HepG2 (cell line): Measurements from ENCODE around the gene LCN2.

Experiments
- TCF7L2 ChIP-seq: IDR thresholded peaks from 2 replicates; pipeline ENCODE4 v1.6.1; 2011; ENCODE audit warnings: mild to moderate bottlenecking, low read depth, low read length, moderate library complexity
- ZNF782 ChIP-seq: sonication (generic); formaldehyde crosslinking; IDR thresholded peaks from 2 replicates; pipeline ENCODE4 v1.4.0; 2020; ENCODE audit warnings: missing genetic modification reagents, mild to moderate bottlenecking, borderline replicate concordance

DNA sequence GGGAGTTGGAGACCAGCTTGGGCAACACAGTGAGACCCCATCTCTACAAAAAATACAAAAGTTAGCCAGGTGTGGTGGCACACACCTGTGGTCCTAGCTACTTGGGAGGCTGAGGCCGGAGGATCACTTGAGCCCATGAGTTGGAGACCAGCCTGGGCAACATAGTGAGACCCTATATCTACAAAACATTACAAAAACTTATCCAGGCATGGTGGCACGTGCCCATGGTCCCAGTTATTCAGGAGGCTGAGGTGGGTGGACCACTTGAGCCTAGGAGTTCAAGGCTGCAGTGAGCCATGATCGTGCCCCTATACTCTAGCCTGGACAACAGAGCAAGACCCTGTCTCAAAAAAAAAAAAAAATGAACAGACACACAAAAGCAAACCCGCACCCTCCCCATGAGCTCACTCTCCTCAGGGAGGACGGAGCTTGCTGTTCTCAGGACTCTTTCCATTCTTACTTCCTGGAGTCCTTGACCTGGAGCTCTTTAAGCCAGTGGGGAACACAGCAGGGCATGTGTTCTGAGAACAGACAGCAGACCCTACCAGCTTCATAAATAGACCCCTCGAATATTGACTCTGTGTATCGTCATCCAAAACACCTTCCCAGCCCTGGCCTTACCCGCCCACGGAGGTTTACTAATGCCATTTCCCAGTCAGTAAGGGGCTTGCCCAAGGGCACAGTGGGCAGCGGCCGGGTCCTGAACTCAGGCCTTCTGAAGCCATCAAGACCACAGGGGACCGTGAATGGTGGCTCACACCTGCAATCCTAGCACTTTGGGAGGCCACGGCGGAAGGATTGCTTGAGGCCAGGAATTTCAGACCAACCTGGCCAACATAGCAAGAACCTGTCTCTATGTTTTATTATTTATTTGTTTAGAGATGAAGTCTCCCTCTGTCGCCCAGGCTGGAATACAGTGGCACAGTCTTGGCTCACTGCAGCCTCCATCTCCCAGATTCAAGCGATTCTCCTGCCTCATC lies 32.9 kb upstream of the LCN2 start:
- TF ChIP-seq ZNF782: no peak
- TF ChIP-seq TCF7L2: no peak
